ENCODE data around the gene MAP1LC3B. TPM values are rescaled to one million over a fixed set of nuclear protein-coding genes. Genes with fewer than 3 reads are reported as not detected.

The MAP1LC3B gene
- total and polyA plus RNA-seq, 12 donors, result 43.3 to 116 (median 66.2) TPM

- Histone ChIP-seq H3K36me3 (replicated peaks in 1 of 2) (no peaks in the 10 kb centered on the region), H3K4me1 (replicated peaks in 1 of 2) (peaks cover 29 to 49% of the 10 kb centered on the region in 2 donors), H3K27me3 (no peaks in the 10 kb centered on the region), H3K27ac (peak overlapping the region; percentile 95 to 100 (median 97)), H3K9me3 (replicated peaks in 1 of 3) (no peaks in the 10 kb centered on the region), H3K4me3 (no peak overlapping the region)
- 94 to 97% (median 96%) methylated on average over 18 to 24 of the region's 24 CpGs for WGBS, 4 donors
- intact Hi-C loops (cut with DNase I), result no loop called here
- TF ChIP-seq CTCF (IDR thresholded peaks at IDR 0.05) (no peak), POLR2A (IDR thresholded peaks at IDR 0.05) (no peak)
- DNase-seq, result peak in 2 of 7 donors; percentile 38 to 64
Observed at GRCh38 chr16:87390641-87391323, 1.4 kb upstream of the MAP1LC3B start.

DNA sequence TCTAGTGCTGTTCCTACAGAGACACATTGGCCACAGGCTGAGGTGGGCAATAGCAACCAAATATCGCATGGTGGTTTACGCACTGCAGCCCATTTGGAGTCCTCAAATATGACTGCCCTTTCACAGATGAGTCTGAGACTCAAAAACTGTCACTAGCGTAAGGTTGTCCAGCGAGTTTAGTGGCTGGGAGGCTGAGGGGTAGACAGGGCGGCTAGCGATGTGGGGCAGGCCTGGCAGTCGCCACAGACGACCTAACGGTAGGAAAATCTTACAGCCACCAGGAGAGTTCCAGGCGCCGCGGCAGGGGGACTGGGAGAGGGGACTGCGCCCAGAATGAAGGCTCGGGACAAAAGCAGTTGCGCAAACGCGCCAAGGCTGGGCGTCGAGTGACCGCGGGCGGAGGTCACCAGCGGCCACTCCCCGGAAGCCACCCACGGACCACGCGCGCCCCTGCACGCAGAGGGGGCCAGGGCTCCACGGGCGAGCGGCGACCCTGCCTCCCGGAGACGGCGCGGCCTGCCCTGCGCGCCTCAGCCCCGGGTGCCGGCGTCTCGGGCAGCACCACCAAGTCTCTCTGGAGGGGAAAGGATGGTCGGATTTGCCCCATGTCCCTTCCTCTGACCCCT lies 699 bp upstream of the MAP1LC3B start:
- peak overlapping the region in 3 of 4 donors; percentile 33 to 91 (median 34) for H3K4me3 ChIP-seq
- H3K36me3 ChIP-seq (replicated peaks in 1 of 2), result no peaks in the 10 kb centered on the region
- TF ChIP-seq CTCF (IDR thresholded peaks at IDR 0.05), result no peak
- no peak for TF ChIP-seq POLR2A (IDR thresholded peaks at IDR 0.05)
- peaks cover 29 to 50% of the 10 kb centered on the region in 2 donors for H3K4me1 ChIP-seq (replicated peaks in 1 of 2)
- intact Hi-C loops (cut with DNase I), result no loop called here
- DNase-seq, result peak; percentile 71 to 84 (median 77)
- no peaks in the 10 kb centered on the region for H3K9me3 ChIP-seq (replicated peaks in 1 of 3)
- 7 to 59% (median 11%) methylated on average over 6 to 44 of the region's 44 CpGs for WGBS, 4 donors
- peak overlapping the region; percentile 95 to 100 (median 97) for H3K27ac ChIP-seq
- H3K27me3 ChIP-seq, result no peaks in the 10 kb centered on the region

DNA sequence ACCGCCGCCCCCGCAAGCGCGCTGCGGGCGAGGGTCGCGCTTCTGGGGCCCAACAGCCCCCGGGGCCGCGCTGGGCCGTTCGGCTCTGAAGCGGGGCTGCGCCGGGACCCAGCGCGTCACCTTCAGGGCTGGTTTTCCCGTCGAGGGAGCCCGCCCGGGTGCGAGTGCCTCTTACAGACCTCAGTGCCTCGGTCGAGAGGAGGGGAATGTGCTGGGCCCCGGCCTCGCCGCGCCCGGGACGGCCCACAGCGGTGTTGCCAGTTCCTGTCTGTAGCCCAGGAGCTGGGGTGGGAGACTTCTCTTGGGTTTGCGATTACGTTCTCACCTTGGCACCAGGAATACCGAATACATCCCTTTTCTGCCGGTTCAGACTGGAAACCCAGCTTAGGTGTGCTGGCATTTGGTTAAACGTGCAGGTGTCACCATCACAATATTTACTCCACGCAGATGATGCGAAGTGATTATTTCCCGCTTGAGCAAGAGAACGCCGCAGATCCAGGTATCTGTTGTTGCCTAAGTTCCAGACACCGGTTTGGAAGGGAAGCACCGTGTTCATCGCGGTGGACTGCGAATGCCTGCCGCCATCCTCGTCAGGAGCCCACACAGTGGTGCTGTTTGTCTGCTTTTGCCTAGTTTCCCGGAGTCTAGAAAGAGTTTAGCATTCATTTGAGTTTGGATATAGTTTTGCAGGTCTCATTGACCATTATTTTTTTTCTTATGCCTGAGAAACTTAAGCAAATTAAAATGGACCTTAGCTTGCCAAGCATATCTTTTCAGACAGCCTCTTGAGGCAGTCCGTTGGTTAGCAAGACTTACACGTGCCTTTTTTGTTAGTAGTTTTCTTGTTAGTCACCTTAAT lies 914 bp downstream of the MAP1LC3B start:
- no peaks in the 10 kb centered on the region for H3K9me3 ChIP-seq (replicated peaks in 1 of 3)
- peak in 1 of 2 donors; percentile 38 for TF ChIP-seq POLR2A (IDR thresholded peaks at IDR 0.05)
- TF ChIP-seq CTCF (IDR thresholded peaks at IDR 0.05), result peak in 4 of 6 experiments; percentile 24 to 45 (median 36)
- no peaks in the 10 kb centered on the region for H3K36me3 ChIP-seq (replicated peaks in 1 of 2)
- DNase-seq, result peak; percentile 54 to 82 (median 64)
- peaks cover 21 to 39% of the 10 kb centered on the region in 2 donors for H3K4me1 ChIP-seq (replicated peaks in 1 of 2)
- peak overlapping the region; percentile 1 to 100 (median 97) for H3K27ac ChIP-seq
- 1 to 2% (median 2%) methylated on average over 16 to 53 of the region's 53 CpGs for WGBS, 4 donors
- peak overlapping the region; percentile 8 to 91 (median 64) for H3K4me3 ChIP-seq
- no peaks in the 10 kb centered on the region for H3K27me3 ChIP-seq
- intact Hi-C loops (cut with DNase I), result no loop called here

- WGBS, 4 donors, result 77 to 86% (median 80%) methylated on average over 6 of the region's 6 CpGs
- DNase-seq, result peak in 1 of 7 donors; percentile 53
Observed at GRCh38 chr16:87393680-87394055, 1.5 kb downstream of the MAP1LC3B start.

More at GRCh38 chr16:87393680-87394055, 1.5 kb downstream of the MAP1LC3B start:
- Histone ChIP-seq H3K4me3 (peak overlapping the region in 1 of 4 donors; percentile 91), H3K4me1 (replicated peaks in 1 of 2) (peaks cover 21 to 36% of the 10 kb centered on the region in 2 donors), H3K27ac (peak overlapping the region in 2 of 5 donors; percentile 97 to 99), H3K9me3 (replicated peaks in 1 of 3) (no peaks in the 10 kb centered on the region), H3K27me3 (no peaks in the 10 kb centered on the region), H3K36me3 (replicated peaks in 1 of 2) (peaks cover 0 to 2% of the 10 kb centered on the region in 2 donors)
- intact Hi-C loops (cut with DNase I), result no loop called here
- no peak for TF ChIP-seq POLR2A (IDR thresholded peaks at IDR 0.05)
- TF ChIP-seq CTCF (IDR thresholded peaks at IDR 0.05), result no peak
